Esophagus muscularis mucosa (tissue), 4 donors: ENCODE measurements around the gene COL5A1. TPM values are rescaled to one million over a fixed set of nuclear protein-coding genes. Genes with fewer than 3 reads are reported as not detected.

Experiments used
- DNase-seq: peaks from one replicate; pipeline ENCODE4 v3.0.0-alpha.2; 2017; ENCODE audit errors: extremely low spot score
- H3K27ac ChIP-seq, 4 donors: fragments of 200-600 bp; sonication (generic); replicated peaks in 1 of 4; 1 replicate in 3 of 4; 2 replicates in 1 of 4; pipeline ENCODE4 v1.5.1; 2016 to 2019; ENCODE audit warnings: mild to moderate bottlenecking in 1 of 4
- H3K27me3 ChIP-seq, 4 donors: fragments of 200-600 bp; sonication (generic); one replicate each; pipeline versions ENCODE4 v1.5.1 to v1.6.0; 2016 to 2019
- H3K36me3 ChIP-seq, 4 donors: fragments of 200-600 bp; sonication (generic); one replicate each; pipeline ENCODE4 v1.5.1; 2016 to 2019
- H3K4me1 ChIP-seq, 4 donors: fragments of 200-600 bp; sonication (generic); one replicate each; pipeline ENCODE4 v1.5.1; 2016 to 2019
- H3K4me3 ChIP-seq, 4 donors: fragments of 200-600 bp; sonication (generic); 1 replicate in 2 of 4; 2 replicates in 2 of 4; pipeline ENCODE4 v1.5.1; 2016 to 2019; ENCODE audit warnings: mild to moderate bottlenecking in 4 of 4, moderate library complexity in 1 of 4
- H3K9me3 ChIP-seq, 4 donors: fragments of 200-600 bp; sonication (generic); 1 replicate in 3 of 4; 2 replicates in 1 of 4; pipeline ENCODE4 v1.5.1; 2016 to 2019
- EP300 ChIP-seq: sonication (generic); formaldehyde crosslinking; IDR thresholded peaks from one replicate; pipeline ENCODE4 v1.6.1; 2017; ENCODE audit warnings: antibody characterized with exemption
- POLR2A ChIP-seq: fragments of 450-650 bp; IDR thresholded peaks from one replicate; pipeline ENCODE4 v1.6.1; 2017; ENCODE audit warnings: antibody characterized with exemption, moderate library complexity, mild to moderate bottlenecking, low read depth
- POLR2AphosphoS5 ChIP-seq, 2 donors: sonication (generic); formaldehyde crosslinking; IDR thresholded peaks; one replicate each; pipeline ENCODE4 v1.6.1; 2017; ENCODE audit warnings: antibody characterized with exemption in 2 of 2
- WGBS: methylation state at CpG from one replicate; pipeline ENCODE4 v1.1.5; 2018; 5-methylcytosine and 5-hydroxymethylcytosine counted together
- intact Hi-C: fragments of 100-400 bp; cut with DNase I; formaldehyde crosslinking; loops from one replicate; pipeline ENCODE4 v1.15.1; 2023
- total RNA-seq, 4 donors: library from RNA; depleted of rRNA; stranded (reverse); fragments of >200 nt; gene quantifications; one replicate each; pipeline versions ENCODE4 v1.1.0 to v1.2.1, GENCODE V29; 2016
- TF ChIP-seq, protein P1 (sequence below), 3 experiments: fragments of 200-600 bp in 2 of 3; fragments of 450-650 bp in 1 of 3; sonication (generic) in 2 of 3; IDR thresholded peaks; one replicate each; pipeline ENCODE4 v1.5.1; 2017 to 2019; ENCODE audit warnings: antibody characterized with exemption in 3 of 3, mild to moderate bottlenecking in 2 of 3, moderate library complexity in 1 of 3

The COL5A1 gene
- total RNA-seq, 4 donors from 2014 or later, result 36.0 to 89.5 (median 56.4) TPM

- Histone ChIP-seq H3K4me3 (no peak overlapping the region), H3K9me3 (peaks cover 0 to 5% (median 0%) of the 10 kb centered on the region in 4 donors), H3K27ac (no peak overlapping the region), H3K36me3 (peaks cover 14 to 31% (median 19%) of the 10 kb centered on the region in 4 donors), H3K27me3 (no peaks in the 10 kb centered on the region), H3K4me1 (peaks cover 0 to 4% (median 0%) of the 10 kb centered on the region in 4 donors)
- no peak for TF ChIP-seq POLR2A
- no peak for TF ChIP-seq EP300
- no peak for TF ChIP-seq POLR2AphosphoS5 (IDR thresholded peaks at IDR 0.05)
- TF ChIP-seq, protein P1, sequence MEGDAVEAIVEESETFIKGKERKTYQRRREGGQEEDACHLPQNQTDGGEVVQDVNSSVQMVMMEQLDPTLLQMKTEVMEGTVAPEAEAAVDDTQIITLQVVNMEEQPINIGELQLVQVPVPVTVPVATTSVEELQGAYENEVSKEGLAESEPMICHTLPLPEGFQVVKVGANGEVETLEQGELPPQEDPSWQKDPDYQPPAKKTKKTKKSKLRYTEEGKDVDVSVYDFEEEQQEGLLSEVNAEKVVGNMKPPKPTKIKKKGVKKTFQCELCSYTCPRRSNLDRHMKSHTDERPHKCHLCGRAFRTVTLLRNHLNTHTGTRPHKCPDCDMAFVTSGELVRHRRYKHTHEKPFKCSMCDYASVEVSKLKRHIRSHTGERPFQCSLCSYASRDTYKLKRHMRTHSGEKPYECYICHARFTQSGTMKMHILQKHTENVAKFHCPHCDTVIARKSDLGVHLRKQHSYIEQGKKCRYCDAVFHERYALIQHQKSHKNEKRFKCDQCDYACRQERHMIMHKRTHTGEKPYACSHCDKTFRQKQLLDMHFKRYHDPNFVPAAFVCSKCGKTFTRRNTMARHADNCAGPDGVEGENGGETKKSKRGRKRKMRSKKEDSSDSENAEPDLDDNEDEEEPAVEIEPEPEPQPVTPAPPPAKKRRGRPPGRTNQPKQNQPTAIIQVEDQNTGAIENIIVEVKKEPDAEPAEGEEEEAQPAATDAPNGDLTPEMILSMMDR (IDR thresholded peaks at IDR 0.05), result no peak
- no peak for DNase-seq
- intact Hi-C loops, result no loop called here
- WGBS, result 81% methylated on average over 3 of the region's 3 CpGs
These were observed 205.5 kb downstream of the COL5A1 start for GRCh38 chr9:134847138-134847537.

DNA sequence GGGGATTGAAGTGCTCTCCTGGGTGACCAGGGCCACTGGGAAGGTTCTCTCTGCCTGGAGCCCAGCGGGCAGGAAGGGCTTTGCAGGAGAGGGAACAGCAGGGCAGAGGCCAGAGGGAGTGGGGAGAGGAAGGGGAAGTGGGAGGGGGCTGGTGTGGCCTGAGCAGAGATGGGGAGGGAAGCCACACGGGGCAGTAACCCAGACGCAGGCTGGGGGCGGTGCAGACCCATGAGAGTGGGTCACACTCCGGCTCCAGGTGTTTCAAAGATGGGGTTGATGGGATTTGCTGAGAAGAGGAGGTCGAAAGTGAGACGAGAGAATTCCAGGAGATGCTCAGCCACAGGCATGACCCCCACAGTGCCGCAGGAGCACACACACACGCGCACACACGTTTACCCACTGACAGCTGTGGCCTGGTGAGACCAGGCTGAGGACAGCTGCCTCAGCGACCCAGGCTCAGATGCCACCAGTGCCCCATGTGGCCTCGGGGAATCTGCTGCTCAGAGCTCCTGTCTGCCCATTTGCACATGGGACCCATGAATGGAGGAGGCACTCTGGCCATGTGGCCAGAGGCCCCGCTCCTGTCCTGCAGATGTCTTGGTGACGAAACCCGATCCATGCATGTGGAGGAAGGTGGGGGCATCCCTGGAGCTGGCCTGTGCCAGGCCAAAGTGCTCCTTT, 206.3 kb downstream of the COL5A1 start:
- no peak overlapping the region for H3K27ac ChIP-seq
- peaks cover 10 to 23% (median 14%) of the 10 kb centered on the region in 4 donors for H3K36me3 ChIP-seq
- intact Hi-C loops, result no loop called here
- no peaks in the 10 kb centered on the region for H3K4me1 ChIP-seq
- no peak for DNase-seq
- TF ChIP-seq, protein P1 (IDR thresholded peaks at IDR 0.05), result no peak
- TF ChIP-seq EP300, result no peak
- H3K27me3 ChIP-seq, result no peaks in the 10 kb centered on the region
- peaks cover 0 to 5% (median 0%) of the 10 kb centered on the region in 4 donors for H3K9me3 ChIP-seq
- WGBS, result 74% methylated on average over 13 of the region's 16 CpGs
- H3K4me3 ChIP-seq, result no peak overlapping the region

- Histone ChIP-seq H3K4me1 (peaks cover 0 to 3% (median 0%) of the 10 kb centered on the region in 4 donors), H3K27me3 (no peaks in the 10 kb centered on the region), H3K9me3 (peaks cover 0 to 5% (median 0%) of the 10 kb centered on the region in 4 donors), H3K4me3 (no peak overlapping the region), H3K36me3 (peaks cover 8 to 17% (median 8%) of the 10 kb centered on the region in 4 donors), H3K27ac (no peak overlapping the region)
- TF ChIP-seq, protein P1 (IDR thresholded peaks at IDR 0.05), result no peak
- no peak for TF ChIP-seq EP300
- TF ChIP-seq POLR2AphosphoS5 (IDR thresholded peaks at IDR 0.05), result no peak
- no peak for TF ChIP-seq POLR2A
- intact Hi-C loops, result no loop called here
- WGBS, result 90% methylated on average over 9 of the region's 10 CpGs
- DNase-seq, result no peak
These were observed 206.9 kb downstream of the COL5A1 start for GRCh38 chr9:134848504-134848903.

DNA sequence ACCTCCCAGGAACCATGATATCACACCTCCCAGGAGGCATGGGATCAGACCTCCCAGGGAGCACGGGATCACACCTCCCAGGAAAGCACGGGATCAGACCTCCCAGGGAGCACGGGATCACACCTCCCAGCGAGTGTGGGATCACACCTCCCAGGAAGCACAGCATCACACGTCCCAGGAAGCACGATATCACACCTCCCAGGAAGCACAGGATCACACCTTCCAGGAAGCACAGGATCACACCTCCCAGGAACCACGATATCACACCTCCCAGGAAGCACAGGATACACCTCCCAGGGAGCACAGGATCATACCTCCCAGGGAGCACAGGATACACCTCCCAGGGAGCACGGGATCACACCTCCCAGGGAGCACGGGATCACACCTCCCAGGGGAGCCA, 209.0 kb downstream of the COL5A1 start:
- TF ChIP-seq POLR2AphosphoS5 (IDR thresholded peaks at IDR 0.05) (no peak), EP300 (no peak)
- TF ChIP-seq, protein P1 (IDR thresholded peaks at IDR 0.05), result no peak
- Histone ChIP-seq H3K27me3 (no peaks in the 10 kb centered on the region), H3K27ac (no peak overlapping the region), H3K36me3 (no peaks in the 10 kb centered on the region), H3K4me3 (no peak overlapping the region), H3K9me3 (peaks cover 0 to 5% (median 0%) of the 10 kb centered on the region in 4 donors), H3K4me1 (peaks cover 0 to 3% (median 0%) of the 10 kb centered on the region in 4 donors)
- intact Hi-C loops, result no loop called here
- WGBS, result 67% methylated on average over 7 of the region's 9 CpGs
- no peak for DNase-seq

DNA sequence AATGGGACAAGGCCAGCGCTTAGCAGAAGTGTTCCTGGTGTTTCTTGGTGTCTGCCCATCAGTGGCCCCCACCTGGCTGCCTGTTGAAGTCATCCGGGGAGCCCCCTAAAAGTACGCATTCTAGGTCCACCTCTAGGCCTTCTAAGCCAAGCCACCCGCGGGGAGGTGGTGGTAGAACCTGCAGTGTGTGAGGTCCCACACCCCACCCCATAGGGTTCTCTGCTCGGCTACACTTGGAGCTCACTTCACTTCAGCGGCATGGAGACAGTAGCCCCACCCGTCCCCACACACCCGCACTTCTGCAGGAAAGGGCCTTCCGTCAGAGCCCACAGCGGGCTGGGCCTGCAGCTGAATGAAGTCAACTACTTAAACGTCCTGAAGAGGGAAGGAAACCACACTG, 209.4 kb downstream of the COL5A1 start:
- no peak for DNase-seq
- peaks cover 0 to 3% (median 0%) of the 10 kb centered on the region in 4 donors for H3K4me1 ChIP-seq
- H3K9me3 ChIP-seq, result peaks cover 0 to 5% (median 0%) of the 10 kb centered on the region in 4 donors
- H3K4me3 ChIP-seq, result no peak overlapping the region
- TF ChIP-seq POLR2AphosphoS5 (IDR thresholded peaks at IDR 0.05), result no peak
- TF ChIP-seq EP300, result no peak
- no peak for TF ChIP-seq POLR2A
- TF ChIP-seq, protein P1 (IDR thresholded peaks at IDR 0.05), result no peak
- H3K36me3 ChIP-seq, result no peaks in the 10 kb centered on the region
- WGBS, result 88% methylated on average over 4 of the region's 12 CpGs
- H3K27ac ChIP-seq, result no peak overlapping the region
- intact Hi-C loops, result no loop called here
- H3K27me3 ChIP-seq, result peaks cover 0 to 4% (median 0%) of the 10 kb centered on the region in 4 donors
